GM21447 (cell line): ENCODE data around the gene KBTBD8.
A peak's percentile ranks its signal among the peaks of the same experiment; 100 is the strongest.

Experiments used
- ATAC-seq: cut with Tn5 transposase; IDR thresholded peaks from one replicate; pipeline ENCODE4 v1.9.1; 2021; ENCODE audit not compliant: unreplicated experiment

Gene KBTBD8

GRCh38 chr3:66998113-66998903 lies at the start of gene KBTBD8:
TSS of gene KBTBD8 (plus strand) at chr3:66998307. CDS start at chr3:66998356, 49 bp downstream.
- ATAC-seq, result peak; percentile 86

GRCh38 chr3:66948838-66949237 lies 49.3 kb upstream of the KBTBD8 start:
- no peak for ATAC-seq

GRCh38 chr3:66949898-66950297 lies 48.2 kb upstream of the KBTBD8 start:
- ATAC-seq, result no peak

- no peak for ATAC-seq
Observed at GRCh38 chr3:66952357-66952756, 45.8 kb upstream of the KBTBD8 start.

- no peak for ATAC-seq
Observed at GRCh38 chr3:66953934-66954445, 44.1 kb upstream of the KBTBD8 start.

GRCh38 chr3:66956742-66957141 lies 41.4 kb upstream of the KBTBD8 start:
- ATAC-seq, result no peak

GRCh38 chr3:66957367-66957766 lies 40.7 kb upstream of the KBTBD8 start:
- no peak for ATAC-seq

- no peak for ATAC-seq
Observed at GRCh38 chr3:66958067-66958466, 40.0 kb upstream of the KBTBD8 start.

- no peak for ATAC-seq
Observed at GRCh38 chr3:66962664-66963063, 35.4 kb upstream of the KBTBD8 start.

- ATAC-seq, result no peak
Observed at GRCh38 chr3:66971245-66971644, 26.9 kb upstream of the KBTBD8 start.

GRCh38 chr3:66971891-66972551 lies 26.1 kb upstream of the KBTBD8 start:
- peak; percentile 99 for ATAC-seq

GRCh38 chr3:66980791-66981190 lies 17.3 kb upstream of the KBTBD8 start:
- ATAC-seq, result no peak

- ATAC-seq, result no peak
Observed at GRCh38 chr3:66983101-66983500, 15.0 kb upstream of the KBTBD8 start.

GRCh38 chr3:66985336-66985920 lies 12.7 kb upstream of the KBTBD8 start:
- ATAC-seq, result no peak

GRCh38 chr3:66986406-66986805 lies 11.7 kb upstream of the KBTBD8 start:
- ATAC-seq, result no peak

GRCh38 chr3:66989241-66989640 lies 8.9 kb upstream of the KBTBD8 start:
- ATAC-seq, result no peak

GRCh38 chr3:66989860-66990696 lies 8.0 kb upstream of the KBTBD8 start:
- ATAC-seq, result peak; percentile 71

GRCh38 chr3:66991459-66991858 lies 6.6 kb upstream of the KBTBD8 start:
- no peak for ATAC-seq

GRCh38 chr3:66993082-66993481 lies 5.0 kb upstream of the KBTBD8 start:
- ATAC-seq, result no peak

GRCh38 chr3:66994588-66994987 lies 3.5 kb upstream of the KBTBD8 start:
- ATAC-seq, result no peak

GRCh38 chr3:66996696-66997095 lies 1.4 kb upstream of the KBTBD8 start:
- ATAC-seq, result no peak
